Measurements from ENCODE around the gene ACADL.
A peak's percentile ranks its signal among the peaks of the same experiment; 100 is the strongest.

ACADL gene

GRCh38 chr2:210230984-210231383 lies 5.7 kb upstream of the ACADL start:
- no peak for TF ChIP-seq CTCF (IDR thresholded peaks at IDR 0.05; ENCODE audit: low read depth, low read length)
- DNase-seq (ENCODE audit: low read depth in 2 of 2), result no peak

DNA sequence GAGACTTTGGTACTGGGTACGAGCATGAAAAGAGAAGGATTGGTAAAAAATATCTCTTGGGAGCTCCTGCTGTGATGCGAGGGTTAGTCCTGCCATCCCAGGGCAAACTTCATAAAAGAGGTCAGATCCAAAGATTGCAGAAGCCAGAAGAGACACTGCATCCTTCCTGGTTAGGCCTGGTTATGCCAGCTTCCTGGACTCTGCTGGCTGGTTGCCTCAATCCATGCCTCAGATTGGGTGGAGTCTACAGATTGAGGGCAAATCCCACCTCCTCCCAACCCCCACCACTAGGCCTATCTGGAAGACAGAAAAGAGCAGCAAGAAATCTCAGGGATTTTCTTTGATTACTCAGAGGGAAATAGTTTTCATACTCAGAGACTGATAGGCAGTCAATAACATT lies 5.3 kb upstream of the ACADL start:
- no peak for TF ChIP-seq CTCF (IDR thresholded peaks at IDR 0.05; ENCODE audit: low read depth, low read length)
- H3K4me3 ChIP-seq (replicated peaks in 1 of 2; ENCODE audit: low read depth in 2 of 2, low read length in 2 of 2), result no peak overlapping the region
- no peak for DNase-seq (ENCODE audit: low read depth in 2 of 2)

More at GRCh38 chr2:210230984-210231383, 5.7 kb upstream of the ACADL start:
- H3K4me3 ChIP-seq (replicated peaks in 1 of 2; ENCODE audit: low read depth in 2 of 2, low read length in 2 of 2), result no peak overlapping the region

DNA sequence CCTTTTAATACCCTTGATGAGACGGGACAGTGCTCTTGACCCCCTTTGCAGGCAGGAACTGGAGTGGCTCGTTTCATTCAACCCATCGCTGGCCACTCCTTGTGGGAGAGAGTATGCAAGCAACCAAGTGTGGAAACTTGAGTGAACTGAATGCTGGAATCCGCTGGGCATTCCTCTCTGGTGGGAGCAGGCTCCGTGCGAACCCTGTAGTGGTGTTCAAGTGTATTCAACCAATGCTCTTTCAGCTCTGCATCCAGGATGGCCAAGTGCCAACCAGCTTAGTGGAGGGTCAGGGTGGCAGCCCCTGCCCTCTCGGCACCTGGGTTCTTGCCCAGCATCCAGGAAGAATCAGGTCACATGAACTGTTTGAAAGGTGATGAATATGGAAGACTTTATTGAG lies 3.3 kb upstream of the ACADL start:
- H3K4me3 ChIP-seq (replicated peaks in 1 of 2; ENCODE audit: low read depth in 2 of 2, low read length in 2 of 2), result no peak overlapping the region
- TF ChIP-seq CTCF (IDR thresholded peaks at IDR 0.05; ENCODE audit: low read depth, low read length), result no peak
- no peak for DNase-seq (ENCODE audit: low read depth in 2 of 2)

DNA sequence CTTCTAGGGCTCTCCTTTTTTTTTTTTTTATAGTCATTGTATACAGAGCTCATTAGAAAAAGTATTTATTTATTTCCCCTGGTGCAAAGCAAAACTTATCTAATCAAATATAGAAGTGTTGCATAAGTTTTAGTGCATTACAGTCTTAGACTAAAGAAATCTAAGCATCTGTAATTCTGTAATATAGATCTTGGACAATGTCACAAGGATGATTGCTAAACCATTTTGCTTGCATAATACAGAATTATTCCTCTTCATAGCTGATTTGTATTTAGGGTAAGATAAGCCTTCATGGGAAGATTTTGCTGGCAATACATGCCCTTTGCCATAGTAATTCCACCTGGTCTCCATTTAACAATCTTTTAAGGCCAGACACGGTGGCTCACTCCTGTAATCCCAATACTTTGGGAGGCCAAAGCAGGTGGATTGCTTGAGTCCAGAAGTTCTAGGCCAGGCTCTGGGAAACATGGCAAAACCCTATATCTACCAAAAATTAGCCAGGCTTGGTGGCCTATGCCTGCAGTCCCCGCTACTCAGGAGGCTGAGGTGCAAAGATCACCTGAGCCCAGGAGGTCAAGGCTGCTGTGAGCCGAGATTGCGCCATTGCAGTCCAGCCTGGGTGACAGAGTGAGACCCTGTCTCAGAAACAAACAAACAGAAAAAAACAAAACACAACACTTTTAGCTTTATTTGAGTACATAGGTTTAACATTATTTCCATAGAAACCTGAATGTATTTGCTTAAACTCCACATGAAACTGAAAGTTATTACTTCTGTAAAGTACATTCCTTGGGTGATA lies 2.2 kb upstream of the ACADL start:
- no peak overlapping the region for H3K4me3 ChIP-seq (replicated peaks in 1 of 2; ENCODE audit: low read depth in 2 of 2, low read length in 2 of 2)
- DNase-seq (ENCODE audit: low read depth in 2 of 2), result no peak
- no peak for TF ChIP-seq CTCF (IDR thresholded peaks at IDR 0.05; ENCODE audit: low read depth, low read length)

DNA sequence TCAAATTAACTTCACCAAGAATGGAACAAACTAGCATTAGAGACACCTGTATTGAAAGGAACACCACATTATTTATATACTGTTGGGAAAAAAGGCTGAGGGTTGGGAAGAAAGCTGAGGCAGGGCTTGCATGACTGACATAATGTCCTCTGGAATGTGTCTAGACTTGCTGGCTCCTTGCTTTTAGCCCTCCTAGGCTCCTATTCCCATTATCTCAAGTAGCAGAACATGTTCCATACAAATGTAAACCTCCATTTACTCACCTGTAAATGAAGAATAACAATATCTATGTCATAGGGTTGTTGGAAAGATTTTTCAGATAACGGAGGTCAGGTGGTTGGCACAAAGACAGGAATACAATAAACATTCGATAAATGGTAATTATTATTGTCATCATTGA lies 976 bp upstream of the ACADL start:
- no peak for TF ChIP-seq CTCF (IDR thresholded peaks at IDR 0.05; ENCODE audit: low read depth, low read length)
- no peak for DNase-seq (ENCODE audit: low read depth in 2 of 2)
- H3K4me3 ChIP-seq (replicated peaks in 1 of 2; ENCODE audit: low read depth in 2 of 2, low read length in 2 of 2), result no peak overlapping the region

- DNase-seq (ENCODE audit: low read depth in 2 of 2), result peak in 1 of 2 donors; percentile 0
- peak overlapping the region; percentile 52 to 54 for H3K4me3 ChIP-seq (replicated peaks in 1 of 2; ENCODE audit: low read depth in 2 of 2, low read length in 2 of 2)
Observed at GRCh38 chr2:210224591-210224940, 681 bp downstream of the ACADL start.

More at GRCh38 chr2:210224591-210224940, 681 bp downstream of the ACADL start:
- no peak for TF ChIP-seq CTCF (IDR thresholded peaks at IDR 0.05; ENCODE audit: low read depth, low read length)

Measured in cardiac fibroblast (primary cell).